ENCODE results near the gene GALC. TPM values are rescaled to one million over a fixed set of nuclear protein-coding genes. Genes with fewer than 3 reads are reported as not detected.

The GALC gene
- total RNA-seq (ENCODE audit: low replicate concordance) = 26.7 and 35.6 TPM in 2 replicates

DNA sequence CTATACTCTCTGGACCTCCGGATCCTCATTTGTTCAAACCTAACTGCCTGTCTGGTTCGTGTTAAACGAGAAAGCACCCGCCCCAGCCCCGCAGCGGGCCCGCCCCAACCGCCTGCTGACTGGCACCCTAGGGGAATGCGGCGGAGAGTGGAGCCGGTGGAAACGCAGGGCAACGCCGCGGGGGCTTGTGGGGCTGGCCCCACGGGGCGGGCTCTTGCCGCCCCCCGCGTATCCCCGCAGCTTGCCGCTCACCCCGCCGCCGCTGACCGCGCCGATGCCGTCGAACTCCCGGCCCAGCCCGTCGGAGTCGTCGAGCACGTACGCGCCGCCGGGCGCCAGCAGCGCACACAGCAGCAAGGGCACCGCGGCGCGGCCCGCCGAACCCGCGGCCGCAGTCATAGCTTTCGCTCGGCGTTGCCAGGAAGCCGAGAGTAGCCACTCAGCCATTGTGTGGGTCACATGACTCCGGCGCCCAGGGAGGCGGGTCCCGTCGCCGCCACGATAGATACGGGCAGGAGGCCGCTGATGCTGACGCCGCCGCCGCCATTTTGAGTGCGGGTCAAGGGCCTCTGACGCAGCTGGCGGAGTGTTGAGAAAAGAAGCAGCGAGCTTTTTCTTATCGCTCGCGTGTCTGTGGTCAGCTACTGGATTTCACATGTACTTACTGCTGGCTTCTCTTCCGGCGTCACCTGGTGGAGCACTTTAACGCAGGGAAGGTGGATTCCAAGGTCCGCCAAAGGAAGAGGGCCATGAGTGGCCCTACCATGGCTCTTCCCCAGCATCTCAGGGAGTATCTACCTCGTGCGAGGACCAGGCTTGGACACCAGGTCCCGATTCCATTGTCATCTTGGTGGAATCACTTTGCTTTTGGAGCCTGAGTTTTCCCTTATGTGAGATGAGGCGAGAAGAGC, at the start of gene GALC:
Gene GALC (minus strand): TSS at position 465 of the 911 bp plus-strand sequence. CDS start 18 bp downstream, at position 447.

DNA sequence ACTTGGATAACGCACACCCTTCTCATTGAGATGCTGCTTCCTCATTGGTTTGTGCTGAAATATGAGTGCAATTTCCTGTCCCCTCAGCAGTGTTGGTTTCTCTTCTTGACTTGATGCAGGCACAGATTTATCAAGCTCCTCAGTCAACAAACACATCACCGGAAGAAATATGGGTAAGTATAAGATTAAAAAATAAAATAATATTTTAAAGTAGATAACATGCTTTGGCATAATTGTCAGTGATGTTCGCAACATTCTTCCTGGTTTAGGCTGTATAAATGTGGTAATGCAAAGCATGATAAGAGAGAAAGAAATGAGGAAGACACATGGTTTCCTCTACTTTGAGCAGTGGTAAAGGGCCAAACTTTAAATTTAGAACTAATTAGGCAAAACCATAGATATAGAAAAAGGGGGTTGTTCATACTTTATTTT, 12.1 kb upstream of the GALC start, which contains the start of gene GPR65:
Gene GPR65 (plus strand): TSS at position 86 of the 432 bp plus-strand sequence. CDS start 5,713 bp downstream, outside the sequence.

Other genes with a start within 250 kb of the GALC start
- gene GPR65, start 12.0 kb upstream of the GALC start, total RNA-seq (ENCODE audit: low replicate concordance) = 0.12 and 0.15 TPM in 2 replicates

Measured in smooth muscle cell of the coronary artery (primary cell).